ENCODE results near the gene THAP10.
"Not testable (repeated sequence)": the region's sequence is repeated elsewhere in the genome, so short reads cannot be mapped to it uniquely, and the experiment has no call there.

THAP10 gene

GRCh38 chr15:70876011-70876410, 16.2 kb downstream of the THAP10 start:
- H3K27ac ChIP-seq: no peak overlapping the region
- TF ChIP-seq CTCF (conservative IDR thresholded peaks at IDR 0.05): no peak
- no peak for TF ChIP-seq ZFX (IDR thresholded peaks at IDR 0.05)

DNA sequence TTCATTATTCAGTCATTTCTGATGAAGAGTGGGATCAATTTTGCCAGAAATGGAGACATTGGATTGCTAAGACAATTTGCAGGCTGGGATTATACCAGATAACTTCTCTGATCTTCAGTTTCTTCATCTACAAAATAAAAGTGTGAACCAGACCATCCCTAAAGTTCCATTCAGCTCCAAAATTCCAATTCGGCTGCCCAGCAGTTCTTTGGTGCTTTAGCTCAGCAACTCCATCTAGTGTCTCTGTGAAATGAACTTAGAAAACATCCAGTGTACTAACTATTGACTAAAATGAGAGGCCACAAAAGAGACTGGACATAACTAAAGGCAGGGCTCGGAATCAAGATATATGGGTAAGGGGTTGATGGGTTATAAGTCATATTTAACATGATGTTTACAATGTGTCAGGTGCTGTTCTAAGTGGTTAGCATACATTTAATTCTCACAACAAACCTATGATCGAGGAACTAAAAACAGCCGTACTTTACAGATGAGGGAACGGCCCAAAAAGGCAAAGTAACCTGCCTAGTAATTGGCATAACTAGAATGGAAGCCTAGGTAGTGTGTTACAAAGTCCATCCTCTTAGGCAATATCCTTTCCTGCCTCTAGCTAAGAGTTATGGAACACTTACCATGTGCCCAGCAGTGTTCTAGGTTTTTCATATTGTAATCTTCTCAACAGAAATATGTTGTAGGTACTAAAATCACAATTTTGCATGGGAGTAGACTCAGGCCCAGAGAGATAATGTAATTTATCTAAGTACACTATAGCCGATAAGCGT, 17.0 kb downstream of the THAP10 start:
- H3K27ac ChIP-seq: no peak overlapping the region
- no peak for TF ChIP-seq ZFX (IDR thresholded peaks at IDR 0.05)
- peak; percentile 71 for TF ChIP-seq CTCF (conservative IDR thresholded peaks at IDR 0.05)

DNA sequence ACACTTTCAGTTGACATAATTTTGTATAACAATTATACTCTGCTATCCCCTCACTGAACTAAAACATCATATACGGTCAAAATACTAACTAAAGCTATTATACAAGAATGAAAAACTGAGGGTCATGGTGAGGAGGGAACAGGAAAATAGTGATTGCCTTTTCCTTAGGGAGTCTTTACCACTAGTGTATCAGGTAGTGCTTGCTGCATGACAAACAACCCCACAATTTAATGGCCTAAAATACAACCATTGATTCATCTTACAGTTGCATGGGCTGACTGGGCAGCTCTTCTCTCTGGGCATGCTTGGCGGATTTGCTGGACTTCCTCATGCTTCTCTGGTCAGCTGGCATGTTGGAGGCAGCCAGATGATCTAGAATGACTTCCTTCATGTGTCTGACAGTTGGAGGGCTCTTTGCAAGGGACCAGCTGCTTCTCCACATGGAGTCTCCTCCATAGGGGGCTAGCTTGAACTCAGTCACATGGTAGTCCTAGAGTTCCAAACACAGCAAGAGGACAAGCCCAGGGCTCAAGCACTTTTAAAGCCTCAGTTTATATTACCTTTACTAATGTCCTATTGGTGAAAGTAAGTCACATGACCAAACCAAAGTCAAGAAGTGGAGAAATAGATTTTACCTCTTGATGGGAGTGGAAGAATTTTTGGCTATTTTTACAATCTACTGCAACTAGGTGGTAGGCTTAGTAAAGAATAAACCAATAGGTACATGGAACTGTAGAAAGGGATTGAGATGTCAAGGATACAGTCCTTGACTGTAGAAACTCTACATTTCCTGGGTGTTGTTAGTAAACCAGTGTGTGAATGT, 18.8 kb downstream of the THAP10 start:
- no peak overlapping the region for H3K27ac ChIP-seq
- TF ChIP-seq CTCF (conservative IDR thresholded peaks at IDR 0.05) (no peak), ZFX (IDR thresholded peaks at IDR 0.05) (no peak)

GRCh38 chr15:70871490-70871889, 20.7 kb downstream of the THAP10 start:
- not testable (repeated sequence) for H3K27ac ChIP-seq

GRCh38 chr15:70870051-70870450, 22.2 kb downstream of the THAP10 start:
- no peak overlapping the region for H3K27ac ChIP-seq
- TF ChIP-seq ZFX (IDR thresholded peaks at IDR 0.05): no peak
- TF ChIP-seq CTCF (conservative IDR thresholded peaks at IDR 0.05): no peak

DNA sequence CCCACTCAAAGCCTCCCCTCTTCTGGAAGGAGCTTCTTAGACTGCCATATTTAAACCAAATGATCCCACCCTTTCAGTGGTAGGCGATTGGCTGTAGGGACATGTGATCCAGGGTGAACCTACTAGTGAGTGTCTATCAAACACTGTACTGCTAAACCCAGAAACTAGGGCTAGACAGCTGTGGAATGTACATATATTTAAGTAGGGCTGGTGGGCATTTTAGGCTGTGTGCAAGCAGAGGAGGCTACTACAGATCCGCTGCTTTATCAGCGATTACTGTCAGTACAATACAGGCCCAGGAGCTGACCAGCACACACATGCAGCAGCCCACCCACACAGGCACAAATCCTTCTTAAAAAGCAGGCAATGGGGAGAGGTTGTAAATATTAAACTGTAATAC, 22.9 kb downstream of the THAP10 start:
- no peak overlapping the region for H3K27ac ChIP-seq
- TF ChIP-seq CTCF (conservative IDR thresholded peaks at IDR 0.05): no peak
- TF ChIP-seq ZFX (IDR thresholded peaks at IDR 0.05): no peak

- no peak overlapping the region for H3K27ac ChIP-seq
- TF ChIP-seq ZFX (IDR thresholded peaks at IDR 0.05) (no peak), CTCF (conservative IDR thresholded peaks at IDR 0.05) (no peak)
Measured at GRCh38 chr15:70867911-70868467, 24.2 kb downstream of the THAP10 start.
